PC-9 (cell line): ENCODE measurements around the gene GALNT10.

Experiments used
- CTCF ChIP-seq: fragments of 200-600 bp; sonication (generic); conservative IDR thresholded peaks from 2 replicates; pipeline ENCODE4 v1.6.1; 2017; ENCODE audit warnings: mixed run types, antibody characterized with exemption, mild to moderate bottlenecking, moderate library complexity
- EZH2 ChIP-seq: fragments of 200-600 bp; sonication (generic); IDR thresholded peaks from 2 replicates; pipeline ENCODE4 v1.8.0; 2017; ENCODE audit warnings: antibody characterized with exemption, low read depth

GRCh38 chr5:154273028-154273617 is 82.6 kb downstream of the GALNT10 start:
- TF ChIP-seq EZH2: no peak
- TF ChIP-seq CTCF: no peak
